Immature natural killer cell (primary cell): ENCODE measurements around the gene GDF11. TPM values are rescaled to one million over a fixed set of nuclear protein-coding genes. Genes with fewer than 3 reads are reported as not detected.

Experiments used
- DNase-seq, 3 donors: peaks; one replicate each; pipeline ENCODE4 v3.0.0; 2022; ENCODE audit warnings: mixed read lengths in 1 of 3
- H3K27ac Mint-ChIP-seq, 6 donors: one replicate each; pipeline ENCODE4 v1.8.0; 2020; ENCODE audit warnings: mixed read lengths in 6 of 6, mild to moderate bottlenecking in 5 of 6, inconsistent platforms in 4 of 6, moderate library complexity in 3 of 6
- H3K27me3 Mint-ChIP-seq, 3 donors: one replicate each; pipeline ENCODE4 v1.8.0; 2020 to 2021; ENCODE audit warnings: low read depth in 3 of 3, mild to moderate bottlenecking in 3 of 3, mixed read lengths in 3 of 3, moderate library complexity in 3 of 3, inconsistent platforms in 1 of 3
- H3K36me3 Mint-ChIP-seq, 3 donors: one replicate each; pipeline ENCODE4 v1.8.0; 2020; ENCODE audit warnings: mixed read lengths in 3 of 3, inconsistent platforms in 2 of 3, mild to moderate bottlenecking in 2 of 3
- H3K4me1 Mint-ChIP-seq, 2 donors: one replicate each; pipeline ENCODE4 v1.8.0; 2020; ENCODE audit warnings: inconsistent platforms in 2 of 2, mild to moderate bottlenecking in 2 of 2, mixed read lengths in 2 of 2, moderate library complexity in 1 of 2
- H3K4me3 Mint-ChIP-seq, 5 donors: one replicate each; pipeline ENCODE4 v1.8.0; 2020; ENCODE audit warnings: mild to moderate bottlenecking in 5 of 5, mixed read lengths in 5 of 5, inconsistent platforms in 3 of 5, moderate library complexity in 3 of 5
- H3K9me3 Mint-ChIP-seq, 6 donors: one replicate each; pipeline ENCODE4 v1.8.0; 2020; ENCODE audit warnings: mild to moderate bottlenecking in 6 of 6, mixed read lengths in 6 of 6, inconsistent platforms in 4 of 6, moderate library complexity in 3 of 6
- polyA plus RNA-seq, 3 donors: library from polyadenylated mRNA; unstranded; fragments of 300-500 nt; fragmentation: Illumina TruSeq; gene quantifications; one replicate each; pipeline ENCODE4 v1.2.3, GENCODE V29; 2021

GDF11 gene
- polyA plus RNA-seq, 3 donors from 2014 or later = 0.16 to 1.7 (median 0.64) TPM

DNA sequence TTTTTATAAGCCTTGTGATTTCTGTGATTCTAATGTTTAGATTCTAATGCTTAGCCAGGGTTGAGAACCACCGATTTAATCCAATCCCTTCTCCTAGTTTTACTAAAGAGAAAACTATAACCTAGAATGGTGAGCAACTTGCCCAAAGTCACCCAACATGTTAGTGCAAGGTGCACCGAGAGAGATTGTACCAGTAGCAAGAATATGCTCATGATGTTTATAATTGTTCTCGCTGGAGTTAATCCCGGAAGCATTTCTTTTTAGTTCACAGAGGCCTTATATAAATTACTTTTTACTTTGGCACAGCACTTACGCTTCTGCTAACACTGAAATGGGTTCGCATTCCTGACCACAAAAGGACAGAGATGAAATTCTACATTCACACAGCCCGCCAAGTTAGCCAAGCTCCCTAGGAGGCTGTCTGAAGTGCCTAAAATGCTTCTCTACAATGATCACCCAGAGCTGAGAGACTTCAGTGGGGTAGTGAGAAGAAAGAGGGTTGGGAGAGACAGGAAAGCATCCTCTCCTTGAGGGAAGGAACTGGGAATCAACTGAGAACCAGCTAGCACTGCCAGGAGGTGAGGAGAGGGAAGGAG, 27.7 kb upstream of the GDF11 start:
- Mint-ChIP-seq H3K36me3 (no peaks in the 10 kb centered on the region), H3K9me3 (no peaks in the 10 kb centered on the region), H3K4me3 (peak overlapping the region; percentile 84 to 92 (median 89)), H3K27ac (peak overlapping the region; percentile 85 to 94 (median 93)), H3K4me1 (peaks cover 34 to 48% of the 10 kb centered on the region in 2 donors), H3K27me3 (peaks cover 11 to 20% (median 15%) of the 10 kb centered on the region in 3 donors)
- no peak for DNase-seq

DNA sequence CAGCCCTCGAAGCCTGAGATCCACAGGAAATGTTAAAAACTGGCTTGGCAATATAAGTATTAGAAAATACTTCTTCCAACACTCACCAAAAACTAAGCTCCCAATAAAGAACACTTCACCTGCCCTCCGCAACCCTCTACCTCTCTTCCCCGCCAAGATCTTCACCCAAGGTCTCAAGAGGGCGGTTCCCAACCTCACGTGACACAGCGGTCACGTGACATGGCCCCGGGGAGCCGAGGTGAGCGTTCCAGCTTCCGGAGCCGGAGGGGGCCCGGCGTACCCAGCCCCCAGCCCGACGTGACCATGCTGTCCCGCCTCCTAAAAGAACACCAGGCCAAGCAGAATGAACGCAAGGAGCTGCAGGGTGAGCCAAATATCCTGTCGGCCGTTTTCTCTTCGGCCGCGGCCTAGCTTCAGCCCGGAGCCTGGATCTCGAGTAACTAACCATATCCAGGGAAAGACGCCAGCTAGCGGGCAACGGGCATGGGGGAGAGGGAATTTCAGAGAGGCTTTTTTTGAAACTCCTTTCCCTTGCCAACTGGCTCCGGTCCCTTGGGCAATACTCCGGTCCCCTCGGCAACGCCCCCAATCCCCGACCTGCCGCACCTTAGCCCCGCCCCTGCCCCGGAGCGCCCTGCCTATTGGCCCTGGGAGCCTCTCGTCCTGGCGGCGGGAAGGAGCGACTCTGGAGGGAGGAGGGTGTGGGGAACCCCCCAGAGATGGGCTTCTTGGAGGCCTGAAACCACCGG, 26.9 kb upstream of the GDF11 start, which contains the start of gene BLOC1S1:
BLOC1S1 (plus strand) TSS at position 214 of the 749 bp plus-strand sequence; CDS start at position 220, 6 bp downstream.
- peak within 1 kb of the TSS; percentile 85 to 94 (median 93) for H3K27ac Mint-ChIP-seq
- H3K4me3 Mint-ChIP-seq = peak within 1 kb of the TSS; percentile 84 to 92 (median 89)
- H3K4me1 Mint-ChIP-seq = peaks cover 41 to 56% of the 10 kb centered on the region in 2 donors
- H3K36me3 Mint-ChIP-seq = no peaks in the 10 kb centered on the region
- H3K9me3 Mint-ChIP-seq = no peaks in the 10 kb centered on the region
- H3K27me3 Mint-ChIP-seq = peaks cover 11 to 20% (median 15%) of the 10 kb centered on the region in 3 donors
- peak; percentile 88 to 90 (median 89) for DNase-seq

DNA sequence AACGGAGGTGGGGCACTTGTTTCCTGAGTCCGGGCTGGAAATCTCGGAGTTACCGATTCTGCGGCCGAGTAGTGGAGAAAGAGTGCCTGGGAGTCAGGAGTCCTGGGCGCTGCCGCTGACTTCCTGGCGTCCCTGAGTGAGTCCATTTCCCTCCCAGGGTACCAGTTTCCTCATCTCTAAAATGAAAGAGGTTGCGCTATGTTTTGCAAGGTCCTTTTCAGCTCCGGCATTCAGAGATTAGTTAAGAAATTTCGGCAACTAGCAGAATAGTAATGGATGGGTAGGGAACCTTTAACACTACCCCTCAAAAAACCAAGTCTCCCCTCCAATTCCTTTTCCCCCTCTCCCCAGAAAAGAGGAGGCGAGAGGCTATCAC, 26.4 kb upstream of the GDF11 start:
- peak overlapping the region; percentile 84 to 92 (median 89) for H3K4me3 Mint-ChIP-seq
- H3K9me3 Mint-ChIP-seq = no peaks in the 10 kb centered on the region
- peak overlapping the region; percentile 85 to 94 (median 93) for H3K27ac Mint-ChIP-seq
- no peaks in the 10 kb centered on the region for H3K36me3 Mint-ChIP-seq
- peaks cover 11 to 20% (median 15%) of the 10 kb centered on the region in 3 donors for H3K27me3 Mint-ChIP-seq
- H3K4me1 Mint-ChIP-seq = peaks cover 42 to 58% of the 10 kb centered on the region in 2 donors
- no peak for DNase-seq

GRCh38 chr12:55717011-55718007, 25.6 kb upstream of the GDF11 start:
- peak overlapping the region; percentile 84 to 92 (median 89) for H3K4me3 Mint-ChIP-seq
- peaks cover 11 to 19% (median 15%) of the 10 kb centered on the region in 3 donors for H3K27me3 Mint-ChIP-seq
- no peak for DNase-seq
- H3K9me3 Mint-ChIP-seq = no peaks in the 10 kb centered on the region
- H3K36me3 Mint-ChIP-seq = no peaks in the 10 kb centered on the region
- H3K27ac Mint-ChIP-seq = peak overlapping the region; percentile 59 to 94 (median 90)
- H3K4me1 Mint-ChIP-seq = peaks cover 42 to 58% of the 10 kb centered on the region in 2 donors

GRCh38 chr12:55718015-55718414, 24.9 kb upstream of the GDF11 start:
- Mint-ChIP-seq H3K27ac (peak overlapping the region in 2 of 6 donors; percentile 65 to 80), H3K4me3 (peak overlapping the region in 1 of 5 donors; percentile 88), H3K36me3 (no peaks in the 10 kb centered on the region), H3K9me3 (no peaks in the 10 kb centered on the region), H3K27me3 (peaks cover 11 to 18% (median 15%) of the 10 kb centered on the region in 3 donors), H3K4me1 (peaks cover 42 to 58% of the 10 kb centered on the region in 2 donors)
- DNase-seq = no peak

DNA sequence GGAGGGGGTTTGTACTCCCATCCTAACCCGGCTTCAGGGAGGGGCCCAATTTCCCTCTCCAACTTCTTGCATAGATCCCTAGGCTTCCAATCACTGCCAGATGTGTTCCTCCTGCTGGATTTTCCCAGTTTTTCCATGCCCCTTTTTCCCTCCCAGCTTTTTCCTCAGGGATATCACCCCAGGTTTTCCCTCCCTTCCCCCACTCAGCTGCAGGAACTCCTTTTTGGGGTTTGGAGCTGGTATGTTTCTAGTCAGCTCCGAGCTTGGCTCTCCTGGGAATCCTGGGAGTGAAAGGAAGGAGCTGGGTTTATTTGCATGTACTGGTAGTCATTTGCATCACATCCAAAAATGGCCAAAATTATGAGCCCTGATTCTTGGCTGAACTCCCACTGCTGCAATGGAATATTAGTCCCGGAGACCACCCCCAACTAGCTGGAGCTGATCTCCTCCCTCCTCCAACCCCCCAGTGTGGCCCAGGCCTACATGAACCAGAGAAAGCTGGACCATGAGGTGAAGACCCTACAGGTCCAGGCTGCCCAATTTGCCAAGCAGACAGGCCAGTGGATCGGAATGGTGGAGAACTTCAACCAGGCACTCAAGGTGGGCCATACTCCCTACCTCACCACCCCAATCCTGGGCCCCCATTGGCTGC, 24.2 kb upstream of the GDF11 start:
- no peaks in the 10 kb centered on the region for H3K9me3 Mint-ChIP-seq
- H3K36me3 Mint-ChIP-seq = no peaks in the 10 kb centered on the region
- no peak overlapping the region for H3K4me3 Mint-ChIP-seq
- peaks cover 43 to 58% of the 10 kb centered on the region in 2 donors for H3K4me1 Mint-ChIP-seq
- H3K27me3 Mint-ChIP-seq = peaks cover 11 to 19% (median 15%) of the 10 kb centered on the region in 3 donors
- DNase-seq = no peak
- peak overlapping the region in 1 of 6 donors; percentile 22 for H3K27ac Mint-ChIP-seq

- peak overlapping the region in 1 of 5 donors; percentile 33 for H3K4me3 Mint-ChIP-seq
- peaks cover 11 to 21% (median 15%) of the 10 kb centered on the region in 3 donors for H3K27me3 Mint-ChIP-seq
- peaks cover 43 to 60% of the 10 kb centered on the region in 2 donors for H3K4me1 Mint-ChIP-seq
- DNase-seq = no peak
- no peaks in the 10 kb centered on the region for H3K9me3 Mint-ChIP-seq
- H3K36me3 Mint-ChIP-seq = peaks cover 0 to under 1% (median 0%) of the 10 kb centered on the region in 3 donors
- H3K27ac Mint-ChIP-seq = peak overlapping the region in 1 of 6 donors; percentile 28
Measured at GRCh38 chr12:55719371-55719770, 23.6 kb upstream of the GDF11 start.

- H3K9me3 Mint-ChIP-seq = no peaks in the 10 kb centered on the region
- peak within 1 kb of the TSS in 3 of 5 donors; percentile 30 to 74 (median 33) for H3K4me3 Mint-ChIP-seq
- peak within 1 kb of the TSS in 4 of 6 donors; percentile 39 to 72 (median 64) for H3K27ac Mint-ChIP-seq
- peaks cover 0 to 7% (median 0%) of the 10 kb centered on the region in 3 donors for H3K36me3 Mint-ChIP-seq
- peaks cover 49 to 65% of the 10 kb centered on the region in 2 donors for H3K4me1 Mint-ChIP-seq
- no peak for DNase-seq
- peaks cover 11 to 18% (median 15%) of the 10 kb centered on the region in 3 donors for H3K27me3 Mint-ChIP-seq
Measured at GRCh38 chr12:55720071-55720564, 22.8 kb upstream of the GDF11 start, which contains the start of gene RDH5. TSS of gene RDH5 (plus strand) at chr12:55720393. CDS start at chr12:55721185, 792 bp downstream.

DNA sequence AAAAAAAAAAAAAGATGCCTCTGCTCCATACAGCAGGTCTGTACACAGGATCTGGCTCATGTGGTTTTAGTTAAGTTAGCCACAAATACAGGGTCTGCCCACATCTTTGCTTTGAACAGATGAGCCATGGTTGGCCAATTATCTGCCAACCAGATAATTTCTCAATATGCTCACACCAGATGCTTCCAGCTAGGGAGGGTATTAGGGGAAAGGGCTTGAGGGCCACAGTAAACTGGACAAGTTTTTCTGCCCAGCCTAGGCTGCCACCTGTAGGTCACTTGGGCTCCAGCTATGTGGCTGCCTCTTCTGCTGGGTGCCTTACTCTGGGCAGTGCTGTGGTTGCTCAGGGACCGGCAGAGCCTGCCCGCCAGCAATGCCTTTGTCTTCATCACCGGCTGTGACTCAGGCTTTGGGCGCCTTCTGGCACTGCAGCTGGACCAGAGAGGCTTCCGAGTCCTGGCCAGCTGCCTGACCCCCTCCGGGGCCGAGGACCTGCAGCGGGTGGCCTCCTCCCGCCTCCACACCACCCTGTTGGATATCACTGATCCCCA, 22.0 kb upstream of the GDF11 start:
- H3K4me3 Mint-ChIP-seq = peak overlapping the region in 2 of 5 donors; percentile 30 to 74
- peaks cover 8 to 12% (median 10%) of the 10 kb centered on the region in 3 donors for H3K27me3 Mint-ChIP-seq
- H3K9me3 Mint-ChIP-seq = no peaks in the 10 kb centered on the region
- H3K4me1 Mint-ChIP-seq = peaks cover 47 to 65% of the 10 kb centered on the region in 2 donors
- H3K27ac Mint-ChIP-seq = peak overlapping the region in 4 of 6 donors; percentile 39 to 72 (median 52)
- peak; percentile 28 to 75 (median 48) for DNase-seq
- peaks cover 0 to 12% (median 0%) of the 10 kb centered on the region in 3 donors for H3K36me3 Mint-ChIP-seq

DNA sequence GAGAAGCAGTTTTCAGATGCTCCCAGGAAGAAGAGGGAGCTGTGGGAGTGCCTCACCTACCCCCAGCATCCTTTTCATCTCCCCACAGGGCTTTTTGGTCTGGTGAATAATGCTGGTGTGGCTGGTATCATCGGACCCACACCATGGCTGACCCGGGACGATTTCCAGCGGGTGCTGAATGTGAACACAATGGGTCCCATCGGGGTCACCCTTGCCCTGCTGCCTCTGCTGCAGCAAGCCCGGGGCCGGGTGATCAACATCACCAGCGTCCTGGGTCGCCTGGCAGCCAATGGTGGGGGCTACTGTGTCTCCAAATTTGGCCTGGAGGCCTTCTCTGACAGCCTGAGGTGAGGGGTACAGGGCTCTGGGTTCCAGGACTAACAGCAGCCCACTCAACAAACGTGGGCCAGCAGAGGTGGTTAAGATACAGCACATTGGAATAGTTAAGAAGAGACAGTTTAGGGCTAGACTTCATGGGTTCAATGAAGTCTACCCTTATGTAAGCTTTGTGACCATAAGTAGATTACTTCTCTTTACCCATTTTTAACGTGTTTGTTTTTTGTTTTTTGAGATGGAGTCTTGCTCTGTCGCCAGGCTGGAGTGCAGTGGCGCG, 21.2 kb upstream of the GDF11 start:
- Mint-ChIP-seq H3K4me1 (peaks cover 48 to 66% of the 10 kb centered on the region in 2 donors), H3K27me3 (peaks cover 3 to 5% (median 3%) of the 10 kb centered on the region in 3 donors), H3K27ac (peak overlapping the region in 1 of 6 donors; percentile 72), H3K4me3 (no peak overlapping the region), H3K36me3 (peaks cover 0 to 15% (median 2%) of the 10 kb centered on the region in 3 donors), H3K9me3 (no peaks in the 10 kb centered on the region)
- DNase-seq = no peak

DNA sequence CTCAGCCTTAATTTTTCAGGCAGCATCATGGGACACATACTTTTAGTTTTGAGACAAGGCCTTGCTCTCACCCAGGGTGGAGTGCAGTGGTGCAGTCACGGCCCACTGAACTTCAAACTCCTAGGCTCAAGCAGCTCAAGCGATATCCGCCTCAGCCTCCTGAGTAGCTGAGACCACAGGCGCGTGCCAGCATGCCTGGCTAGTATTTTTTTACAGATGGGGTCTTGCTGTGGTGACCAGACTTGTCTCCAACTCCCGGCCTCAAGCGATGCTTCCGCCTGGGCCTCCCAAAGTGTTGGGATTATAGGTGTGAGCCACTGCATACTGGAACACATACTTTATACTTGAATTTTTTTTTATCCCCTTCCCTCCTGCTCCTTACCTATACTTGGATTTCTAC, 20.0 kb upstream of the GDF11 start:
- Mint-ChIP-seq H3K4me3 (no peak overlapping the region), H3K4me1 (peaks cover 49 to 66% of the 10 kb centered on the region in 2 donors), H3K27ac (peak overlapping the region in 1 of 6 donors; percentile 74)

More for the DNA sequence above, 20.0 kb upstream of the GDF11 start:
- no peak for DNase-seq
- H3K9me3 Mint-ChIP-seq = no peaks in the 10 kb centered on the region
- H3K27me3 Mint-ChIP-seq = peaks cover 0 to 3% (median 3%) of the 10 kb centered on the region in 3 donors
- H3K36me3 Mint-ChIP-seq = peaks cover 0 to 18% (median 4%) of the 10 kb centered on the region in 3 donors
